Measurements from ENCODE around the gene KMT5C.
"Not testable (repeated sequence)": the region's sequence is repeated elsewhere in the genome, so short reads cannot be mapped to it uniquely, and the experiment has no call there.

Gene KMT5C

GRCh38 chr19:55325172-55325571, 14.5 kb upstream of the KMT5C start, which contains the start of gene TMEM150B:
TSS of gene TMEM150B (minus strand) at chr19:55325341. CDS start at chr19:55321036, 4,305 bp downstream.
- ATAC-seq (ENCODE audit: low read depth) (peak; percentile 46), DNase-seq (ENCODE audit: low spot score in 2 of 2) (no peak)
- Mint-ChIP-seq H3K9me3 (no peaks in the 10 kb centered on the region), H3K36me3 (no peaks in the 10 kb centered on the region), H3K4me3 (no peak within 1 kb of the TSS), H3K4me1 (peaks cover 3% of the 10 kb centered on the region), H3K27me3 (peaks cover 21% of the 10 kb centered on the region), H3K27ac (no peak within 1 kb of the TSS)

DNA sequence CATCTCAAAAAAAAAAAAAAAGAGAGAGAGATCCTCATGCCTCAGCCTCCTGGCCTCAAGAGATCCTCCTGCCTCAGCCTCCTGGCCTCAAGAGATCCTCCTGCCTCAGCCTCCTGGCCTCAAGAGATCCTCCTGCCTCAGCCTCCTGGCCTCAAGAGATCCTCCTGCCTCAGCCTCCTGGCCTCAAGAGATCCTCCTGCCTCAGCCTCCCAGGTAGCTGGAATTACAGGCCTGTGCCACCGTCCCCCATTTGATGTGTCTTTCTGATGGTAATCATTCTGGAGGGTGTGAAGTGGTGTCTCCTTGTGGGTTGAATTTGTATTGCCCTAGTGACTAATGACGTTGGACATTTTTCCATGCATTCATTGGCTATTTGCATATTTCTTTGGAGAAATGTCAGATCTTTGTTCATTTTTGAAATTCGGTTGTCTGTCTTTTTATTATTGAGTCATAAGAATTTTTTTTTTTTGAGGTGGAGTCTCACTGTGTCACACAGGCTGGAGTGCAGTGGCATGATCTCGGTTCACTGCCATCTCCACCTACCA, 10.8 kb upstream of the KMT5C start:
- peaks cover 16% of the 10 kb centered on the region for H3K27me3 Mint-ChIP-seq
- ATAC-seq (ENCODE audit: low read depth); H3K4me1 Mint-ChIP-seq; H3K9me3 Mint-ChIP-seq; H3K36me3 Mint-ChIP-seq; DNase-seq (ENCODE audit: low spot score in 2 of 2); H3K4me3 Mint-ChIP-seq; H3K27ac Mint-ChIP-seq: not testable (repeated sequence)

- DNase-seq (ENCODE audit: low spot score in 2 of 2); ATAC-seq (ENCODE audit: low read depth); H3K4me1 Mint-ChIP-seq; H3K27ac Mint-ChIP-seq; H3K9me3 Mint-ChIP-seq; H3K4me3 Mint-ChIP-seq; H3K36me3 Mint-ChIP-seq: not testable (repeated sequence)
- H3K27me3 Mint-ChIP-seq = peaks cover 15% of the 10 kb centered on the region
These were observed 9.9 kb upstream of the KMT5C start for GRCh38 chr19:55329791-55330190.

DNA sequence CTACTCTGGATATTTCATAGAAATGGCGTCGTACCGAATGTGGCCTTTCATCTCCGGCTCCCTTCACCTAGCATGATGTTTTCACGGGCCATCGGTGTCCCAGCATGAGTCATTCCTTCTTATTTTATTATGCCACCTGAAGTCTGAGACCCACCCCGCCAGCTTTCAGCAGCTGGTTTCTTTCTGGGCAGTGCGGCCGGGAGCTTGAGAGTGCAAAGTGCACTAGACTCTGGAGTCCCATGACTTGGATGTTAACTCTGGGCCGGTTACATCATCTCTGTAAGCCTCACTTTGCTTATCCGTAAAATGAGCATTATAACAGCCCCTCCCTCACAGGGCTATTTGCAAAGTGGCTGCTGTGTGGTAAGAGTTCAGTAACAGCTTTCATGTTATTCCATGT, 5.8 kb upstream of the KMT5C start:
- Mint-ChIP-seq H3K4me1 (peaks cover 5% of the 10 kb centered on the region), H3K27me3 (peaks cover 20% of the 10 kb centered on the region), H3K4me3 (no peak overlapping the region)

DNA sequence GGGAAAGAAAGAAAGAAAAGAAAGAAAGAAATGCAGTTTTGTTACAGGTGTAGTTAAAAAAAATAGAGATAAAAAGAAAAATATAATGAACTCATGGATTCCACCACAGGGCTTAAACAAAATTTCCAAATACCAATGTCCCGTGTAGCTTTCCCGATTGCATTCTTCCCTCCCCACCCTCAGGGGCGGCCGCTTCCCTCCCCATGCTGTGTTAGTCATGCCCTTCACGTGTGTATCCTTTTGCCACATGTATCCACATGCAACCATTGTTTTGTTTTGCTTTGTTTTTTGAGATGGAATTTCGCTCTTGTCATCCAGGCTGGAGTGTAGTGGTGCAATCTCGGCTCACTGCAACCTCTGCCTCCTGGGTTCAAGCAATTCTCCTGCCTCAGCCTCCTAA, 3.6 kb upstream of the KMT5C start:
- Mint-ChIP-seq H3K4me3 (no peak overlapping the region), H3K4me1 (peaks cover 18% of the 10 kb centered on the region), H3K36me3 (no peaks in the 10 kb centered on the region), H3K27me3 (peaks cover 22% of the 10 kb centered on the region), H3K9me3 (no peaks in the 10 kb centered on the region), H3K27ac (no peak overlapping the region)
- DNase-seq (ENCODE audit: low spot score in 2 of 2) (no peak), ATAC-seq (ENCODE audit: low read depth) (no peak)

More for the DNA sequence above, 5.8 kb upstream of the KMT5C start:
- Mint-ChIP-seq H3K27ac (no peak overlapping the region), H3K9me3 (no peaks in the 10 kb centered on the region), H3K36me3 (no peaks in the 10 kb centered on the region)
- ATAC-seq (ENCODE audit: low read depth) (no peak), DNase-seq (ENCODE audit: low spot score in 2 of 2) (no peak)

DNA sequence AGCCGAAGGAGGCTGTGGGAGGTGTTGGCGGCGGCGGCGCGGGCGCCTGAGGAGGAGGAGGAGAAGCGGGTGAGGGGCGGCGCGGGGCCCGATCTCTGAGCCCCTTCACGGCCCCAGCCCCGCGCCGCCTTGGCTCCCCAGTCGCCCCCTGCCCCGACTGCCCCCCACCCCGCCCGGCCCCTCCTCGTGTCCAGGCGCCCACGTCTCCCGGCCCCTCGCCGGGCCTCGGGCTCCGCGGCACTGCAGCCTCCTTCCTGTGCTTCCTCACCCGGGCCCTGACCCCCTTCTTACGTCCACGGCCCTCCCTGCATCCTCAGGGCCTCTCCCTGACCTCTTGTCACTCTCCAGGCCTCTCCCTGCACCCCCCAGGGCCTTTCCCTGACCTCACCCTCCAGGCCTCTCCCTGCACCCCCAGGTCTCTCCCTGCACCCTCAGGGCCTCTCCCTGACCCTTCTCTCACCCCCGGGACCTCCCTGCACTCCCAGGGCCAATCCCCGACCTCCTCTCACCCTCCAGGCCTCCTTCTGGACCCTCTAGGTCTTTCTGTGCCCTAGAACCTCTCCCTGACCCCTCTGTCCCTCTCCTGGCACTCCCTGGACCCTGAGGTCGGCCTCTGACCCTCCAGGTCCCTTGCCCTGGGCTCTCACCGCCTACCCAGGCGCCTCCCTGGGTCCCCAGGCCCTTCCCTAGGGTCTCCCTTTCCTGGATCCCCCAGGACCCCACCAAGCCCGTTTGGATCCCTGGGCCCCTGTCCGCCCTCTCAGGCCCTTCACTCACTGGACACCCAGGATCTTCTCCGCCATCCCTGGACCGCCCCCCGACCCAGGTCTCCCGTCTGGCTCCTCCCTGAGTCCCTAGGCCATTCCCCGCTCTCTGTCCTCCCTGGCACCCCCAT, 460 bp downstream of the KMT5C start:
- Mint-ChIP-seq H3K4me1 (peaks cover 23% of the 10 kb centered on the region), H3K27me3 (peaks cover 16% of the 10 kb centered on the region), H3K4me3 (peak overlapping the region; percentile 95), H3K27ac (peak overlapping the region; percentile 98), H3K9me3 (no peaks in the 10 kb centered on the region), H3K36me3 (peaks cover 3% of the 10 kb centered on the region)
- DNase-seq (ENCODE audit: low spot score in 2 of 2) (peak; percentile 30 to 49), ATAC-seq (ENCODE audit: low read depth) (no peak)

DNA sequence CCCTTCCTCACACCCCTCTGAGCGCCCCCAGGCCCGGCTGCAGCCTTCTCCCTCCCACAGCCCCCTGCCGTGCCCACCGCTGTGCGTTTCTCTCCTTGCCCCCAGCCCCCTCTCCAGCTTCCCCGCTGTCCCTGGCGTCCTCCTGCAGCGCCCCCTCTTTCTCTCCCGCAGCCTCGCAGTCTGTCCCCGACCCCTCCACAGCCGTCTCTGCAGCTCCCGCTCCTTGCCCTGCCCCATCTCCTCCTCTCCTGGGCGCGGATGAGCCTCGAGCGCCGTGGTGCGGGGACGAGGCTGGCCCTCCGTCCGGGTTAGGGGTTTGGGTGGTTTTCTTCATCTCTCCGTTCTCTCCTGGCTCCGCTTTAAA, 1.1 kb downstream of the KMT5C start:
- DNase-seq (ENCODE audit: low spot score in 2 of 2) (no peak), ATAC-seq (ENCODE audit: low read depth) (no peak)
- Mint-ChIP-seq H3K4me3 (peak overlapping the region; percentile 95), H3K4me1 (peaks cover 23% of the 10 kb centered on the region), H3K36me3 (peaks cover 3% of the 10 kb centered on the region), H3K27ac (peak overlapping the region; percentile 98), H3K9me3 (no peaks in the 10 kb centered on the region), H3K27me3 (peaks cover 16% of the 10 kb centered on the region)

- Mint-ChIP-seq H3K4me3 (peak overlapping the region; percentile 95), H3K27me3 (peaks cover 15% of the 10 kb centered on the region), H3K9me3 (no peaks in the 10 kb centered on the region), H3K27ac (peak overlapping the region; percentile 98), H3K36me3 (peaks cover 3% of the 10 kb centered on the region), H3K4me1 (peaks cover 23% of the 10 kb centered on the region)
- DNase-seq (ENCODE audit: low spot score in 2 of 2) (no peak), ATAC-seq (ENCODE audit: low read depth) (no peak)
These were observed 1.5 kb downstream of the KMT5C start for GRCh38 chr19:55341171-55341588.

DNA sequence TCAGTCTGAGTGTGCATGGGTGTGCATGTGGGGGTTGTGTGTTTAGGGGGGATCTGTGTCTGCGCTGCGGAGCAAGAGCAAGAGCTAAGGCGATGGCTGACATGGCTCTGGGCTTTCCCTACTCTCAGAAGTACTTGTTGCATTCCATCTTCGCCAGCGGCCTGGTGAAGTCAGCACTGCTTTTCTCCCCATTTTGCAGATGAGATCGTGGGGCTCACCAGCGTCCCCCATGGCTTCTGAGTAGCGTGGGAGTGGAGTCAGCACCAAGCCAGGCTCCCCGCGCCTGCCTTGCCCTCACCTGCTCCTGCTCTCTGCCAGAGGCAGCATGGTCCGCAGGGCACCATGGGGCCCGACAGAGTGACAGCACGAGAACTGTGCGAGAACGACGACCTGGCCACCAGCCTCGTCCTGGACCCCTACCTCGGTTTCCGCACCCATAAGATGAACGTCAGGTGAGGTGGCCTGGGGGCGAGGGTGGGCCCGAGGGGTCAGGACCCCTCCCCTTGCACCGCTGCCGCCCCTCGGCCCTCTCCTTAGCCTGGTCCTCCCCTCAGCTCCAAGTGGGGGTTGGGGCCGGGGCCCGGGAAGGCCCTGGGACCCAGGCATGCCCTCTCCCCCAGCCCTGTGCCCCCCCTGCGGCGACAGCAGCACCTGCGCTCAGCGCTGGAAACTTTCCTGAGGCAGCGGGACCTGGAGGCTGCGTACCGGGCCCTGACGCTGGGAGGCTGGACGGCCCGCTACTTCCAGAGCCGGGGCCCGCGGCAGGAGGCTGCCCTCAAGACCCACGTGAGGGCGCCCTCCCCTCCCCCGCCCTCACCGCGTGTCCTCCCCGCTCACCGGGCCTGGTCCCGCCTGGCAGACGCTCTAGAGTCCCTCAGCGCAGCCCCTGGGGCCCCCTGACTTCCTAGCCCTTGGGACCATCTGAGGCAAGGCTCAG, 2.2 kb downstream of the KMT5C start:
- H3K27me3 Mint-ChIP-seq = peaks cover 12% of the 10 kb centered on the region
- no peaks in the 10 kb centered on the region for H3K9me3 Mint-ChIP-seq
- H3K36me3 Mint-ChIP-seq = peaks cover 3% of the 10 kb centered on the region
- peak overlapping the region; percentile 14 for H3K4me3 Mint-ChIP-seq
- ATAC-seq (ENCODE audit: low read depth) (no peak), DNase-seq (ENCODE audit: low spot score in 2 of 2) (no peak)
- peaks cover 23% of the 10 kb centered on the region for H3K4me1 Mint-ChIP-seq
- no peak overlapping the region for H3K27ac Mint-ChIP-seq

DNA sequence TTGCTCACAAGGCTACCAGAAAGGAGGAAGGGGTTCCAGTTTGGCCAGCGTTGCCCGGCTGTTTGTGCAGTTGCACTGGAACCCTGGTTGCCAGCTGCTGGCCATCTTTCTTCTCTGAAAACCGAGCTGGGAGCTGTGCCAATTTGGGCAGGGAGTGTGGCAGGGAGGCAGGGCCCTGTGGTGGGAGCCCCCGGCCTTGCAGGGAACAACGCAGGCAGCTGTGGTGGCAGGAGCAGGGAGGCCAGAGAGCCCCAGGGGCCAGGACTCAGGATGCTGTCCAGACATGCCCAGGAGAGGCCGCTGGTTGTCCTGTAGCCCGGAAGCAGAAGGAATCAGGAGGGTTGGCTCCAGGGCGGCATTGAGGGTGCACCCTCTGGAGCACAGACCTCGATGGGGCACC, 4.8 kb downstream of the KMT5C start:
- H3K4me3 Mint-ChIP-seq = no peak overlapping the region
- H3K27ac Mint-ChIP-seq = no peak overlapping the region
- no peaks in the 10 kb centered on the region for H3K9me3 Mint-ChIP-seq
- peaks cover 3% of the 10 kb centered on the region for H3K36me3 Mint-ChIP-seq
- H3K27me3 Mint-ChIP-seq = peaks cover 6% of the 10 kb centered on the region
- ATAC-seq (ENCODE audit: low read depth) = no peak
- DNase-seq (ENCODE audit: low spot score in 2 of 2) = no peak
- peaks cover 18% of the 10 kb centered on the region for H3K4me1 Mint-ChIP-seq

GRCh38 chr19:55345101-55345817, 5.6 kb downstream of the KMT5C start:
- peaks cover 12% of the 10 kb centered on the region for H3K4me1 Mint-ChIP-seq
- no peaks in the 10 kb centered on the region for H3K9me3 Mint-ChIP-seq
- no peak overlapping the region for H3K27ac Mint-ChIP-seq
- peaks cover 4% of the 10 kb centered on the region for H3K27me3 Mint-ChIP-seq
- peaks cover 3% of the 10 kb centered on the region for H3K36me3 Mint-ChIP-seq
- ATAC-seq (ENCODE audit: low read depth) (no peak), DNase-seq (ENCODE audit: low spot score in 2 of 2) (no peak)
- no peak overlapping the region for H3K4me3 Mint-ChIP-seq

- Mint-ChIP-seq H3K27ac (no peak overlapping the region), H3K9me3 (no peaks in the 10 kb centered on the region), H3K36me3 (peaks cover 3% of the 10 kb centered on the region), H3K27me3 (peaks cover 4% of the 10 kb centered on the region), H3K4me3 (no peak overlapping the region), H3K4me1 (peaks cover 4% of the 10 kb centered on the region)
- DNase-seq (ENCODE audit: low spot score in 2 of 2) = no peak
- ATAC-seq (ENCODE audit: low read depth) = no peak
These were observed 6.4 kb downstream of the KMT5C start for GRCh38 chr19:55345818-55346724.

All from memory B cell (primary cell).